ENCODE results near the gene ZFAND3.
"Not testable (repeated sequence)": the region's sequence is repeated elsewhere in the genome, so short reads cannot be mapped to it uniquely, and the experiment has no call there.

The ZFAND3 gene

GRCh38 chr6:38115626-38116008 is 296.1 kb downstream of the ZFAND3 start:
- Histone ChIP-seq H3K4me3 (ENCODE audit: low read depth in 1 of 2, low read length in 2 of 2) (no peak overlapping the region), H3K9ac (ENCODE audit: low read length) (no peak overlapping the region), H3K36me3 (ENCODE audit: insufficient read depth, low read length) (peaks cover 4% of the 10 kb centered on the region), H3K9me3 (ENCODE audit: low read length) (no peaks in the 10 kb centered on the region), H3K27ac (ENCODE audit: low read depth, low read length) (no peak overlapping the region), H3K4me1 (ENCODE audit: insufficient read depth, low read length) (peaks cover 10% of the 10 kb centered on the region), H3K27me3 (ENCODE audit: control insufficient read depth in 1 of 2, insufficient read depth in 2 of 2, low read length in 2 of 2) (no peaks in the 10 kb centered on the region)

DNA sequence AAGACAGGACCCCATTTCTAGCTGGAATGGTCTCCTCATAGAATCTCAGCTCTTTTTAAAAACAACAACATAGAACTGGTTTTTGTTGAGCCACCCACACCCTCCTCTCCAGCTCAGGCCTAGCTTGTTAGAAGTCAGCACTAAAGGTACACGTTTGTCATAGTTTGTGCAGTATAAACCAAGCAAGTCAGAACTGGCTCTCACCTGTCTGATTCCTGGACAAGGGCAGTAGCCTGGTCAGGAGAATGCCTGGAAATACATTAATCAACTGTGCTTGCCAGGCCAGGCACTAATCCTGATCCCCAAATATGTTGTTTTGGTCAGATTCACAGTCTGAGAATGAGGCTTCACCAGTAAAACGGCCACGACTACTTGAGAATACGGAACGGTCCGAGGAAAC is 296.7 kb downstream of the ZFAND3 start:
- H3K27ac ChIP-seq (ENCODE audit: low read depth, low read length) = no peak overlapping the region
- no peak overlapping the region for H3K4me3 ChIP-seq (ENCODE audit: low read depth in 1 of 2, low read length in 2 of 2)
- H3K9ac ChIP-seq (ENCODE audit: low read length) = no peak overlapping the region
- H3K27me3 ChIP-seq (ENCODE audit: control insufficient read depth in 1 of 2, insufficient read depth in 2 of 2, low read length in 2 of 2) = no peaks in the 10 kb centered on the region
- H3K36me3 ChIP-seq (ENCODE audit: insufficient read depth, low read length) = peaks cover 4% of the 10 kb centered on the region
- peaks cover 7% of the 10 kb centered on the region for H3K4me1 ChIP-seq (ENCODE audit: insufficient read depth, low read length)
- H3K9me3 ChIP-seq (ENCODE audit: low read length) = no peaks in the 10 kb centered on the region

DNA sequence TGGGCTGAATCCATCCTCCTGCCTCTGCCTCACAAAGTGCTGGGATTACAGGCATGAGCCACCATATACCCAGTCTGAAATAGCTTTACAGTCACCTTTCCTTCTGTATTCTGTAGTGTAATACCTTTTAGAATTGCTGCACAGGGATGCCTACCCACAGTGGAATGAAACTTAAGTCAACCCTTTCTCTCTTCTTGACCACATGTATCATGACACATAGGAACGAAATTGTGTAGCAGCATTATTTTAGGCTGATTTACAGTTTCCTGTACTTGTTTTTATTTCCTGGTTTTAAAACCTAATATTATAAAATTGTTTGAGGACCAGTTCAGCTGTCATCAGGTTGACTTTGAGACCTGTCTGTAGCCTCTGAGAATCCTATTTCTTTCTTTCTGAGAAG is 297.8 kb downstream of the ZFAND3 start:
- Histone ChIP-seq H3K27me3 (ENCODE audit: control insufficient read depth in 1 of 2, insufficient read depth in 2 of 2, low read length in 2 of 2) (no peaks in the 10 kb centered on the region), H3K9ac (ENCODE audit: low read length) (no peak overlapping the region), H3K4me3 (ENCODE audit: low read depth in 1 of 2, low read length in 2 of 2) (no peak overlapping the region), H3K27ac (ENCODE audit: low read depth, low read length) (no peak overlapping the region), H3K9me3 (ENCODE audit: low read length) (no peaks in the 10 kb centered on the region), H3K4me1 (ENCODE audit: insufficient read depth, low read length) (peaks cover 7% of the 10 kb centered on the region), H3K36me3 (ENCODE audit: insufficient read depth, low read length) (peaks cover 4% of the 10 kb centered on the region)

DNA sequence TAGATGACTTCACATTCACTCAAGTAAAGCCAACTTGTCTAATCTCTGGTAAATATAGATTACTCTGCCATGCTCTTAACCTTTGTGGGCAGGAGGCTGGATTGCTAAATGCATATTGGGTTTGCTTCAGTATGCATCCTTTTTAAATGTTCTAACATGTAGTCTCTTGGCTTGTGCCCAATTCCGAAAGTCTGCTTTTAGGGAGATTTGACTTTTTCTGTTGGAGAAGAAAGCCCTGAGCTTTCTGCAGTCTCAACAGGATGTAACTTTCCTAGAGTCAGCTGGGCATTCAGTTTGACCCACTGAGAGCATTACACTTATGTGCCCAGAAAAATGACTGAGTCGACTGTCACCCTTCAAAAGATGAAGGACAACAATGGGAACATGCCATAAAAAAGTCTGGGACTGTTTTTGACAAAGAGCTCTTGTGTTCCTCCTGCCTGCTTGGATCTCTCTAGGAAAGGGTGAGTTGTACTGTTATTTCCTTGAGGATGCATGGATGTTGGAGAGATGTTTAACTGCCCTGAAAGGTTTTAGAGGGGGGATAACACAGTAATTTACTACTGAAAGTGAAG is 299.4 kb downstream of the ZFAND3 start:
- H3K9ac ChIP-seq (ENCODE audit: low read length) = no peak overlapping the region
- no peaks in the 10 kb centered on the region for H3K9me3 ChIP-seq (ENCODE audit: low read length)
- peaks cover 4% of the 10 kb centered on the region for H3K36me3 ChIP-seq (ENCODE audit: insufficient read depth, low read length)
- H3K27ac ChIP-seq (ENCODE audit: low read depth, low read length) = no peak overlapping the region
- peaks cover 7% of the 10 kb centered on the region for H3K4me1 ChIP-seq (ENCODE audit: insufficient read depth, low read length)
- no peaks in the 10 kb centered on the region for H3K27me3 ChIP-seq (ENCODE audit: control insufficient read depth in 1 of 2, insufficient read depth in 2 of 2, low read length in 2 of 2)
- H3K4me3 ChIP-seq (ENCODE audit: low read depth in 1 of 2, low read length in 2 of 2) = no peak overlapping the region

GRCh38 chr6:38119516-38119915 is 300.0 kb downstream of the ZFAND3 start:
- Histone ChIP-seq H3K9me3 (ENCODE audit: low read length) (no peaks in the 10 kb centered on the region), H3K36me3 (ENCODE audit: insufficient read depth, low read length) (peaks cover 4% of the 10 kb centered on the region)

DNA sequence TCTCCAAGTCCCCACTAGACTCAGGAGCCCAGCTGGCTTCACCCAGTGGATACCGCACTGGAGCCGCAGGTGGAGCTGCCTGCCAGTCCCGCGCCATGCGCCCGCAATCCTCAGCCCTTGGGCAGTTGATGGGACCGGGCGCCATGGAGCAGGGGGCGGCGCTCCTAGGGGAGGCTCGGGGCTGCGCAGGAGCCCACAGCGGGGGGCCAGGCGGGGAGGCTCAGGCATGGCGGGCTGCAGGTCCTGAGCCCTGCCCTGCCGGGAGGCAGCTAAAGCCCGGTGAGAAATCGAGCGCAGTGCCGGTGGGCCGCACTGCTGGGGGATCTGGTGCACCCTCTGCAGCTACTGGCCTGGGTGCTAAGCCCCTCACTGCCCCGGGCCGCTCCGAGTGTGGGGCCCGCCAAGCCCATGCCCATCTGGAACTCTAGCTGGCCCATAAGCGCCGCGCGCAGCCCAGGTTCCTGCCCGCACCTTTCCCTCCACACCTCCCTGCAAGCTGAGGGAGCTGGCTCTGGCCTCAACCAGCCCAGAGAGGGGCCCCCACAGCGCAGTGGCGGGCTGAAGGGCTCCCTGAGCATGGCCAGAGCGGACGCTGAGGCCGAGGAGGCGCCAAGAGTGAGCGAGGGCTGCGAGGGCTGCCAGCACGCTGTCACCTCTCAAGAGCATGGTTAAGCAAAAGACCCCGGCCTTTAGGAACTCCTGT is 304.8 kb downstream of the ZFAND3 start:
- not testable (repeated sequence) for H3K27me3 ChIP-seq (ENCODE audit: control insufficient read depth in 1 of 2, insufficient read depth in 2 of 2, low read length in 2 of 2); H3K27ac ChIP-seq (ENCODE audit: low read depth, low read length); H3K9me3 ChIP-seq (ENCODE audit: low read length); H3K36me3 ChIP-seq (ENCODE audit: insufficient read depth, low read length); H3K4me1 ChIP-seq (ENCODE audit: insufficient read depth, low read length); H3K9ac ChIP-seq (ENCODE audit: low read length); H3K4me3 ChIP-seq (ENCODE audit: low read depth in 1 of 2, low read length in 2 of 2)

More at GRCh38 chr6:38119516-38119915, 300.0 kb downstream of the ZFAND3 start:
- H3K9ac ChIP-seq (ENCODE audit: low read length) = no peak overlapping the region
- H3K4me1 ChIP-seq (ENCODE audit: insufficient read depth, low read length) = peaks cover 7% of the 10 kb centered on the region
- H3K27ac ChIP-seq (ENCODE audit: low read depth, low read length) = no peak overlapping the region
- no peaks in the 10 kb centered on the region for H3K27me3 ChIP-seq (ENCODE audit: control insufficient read depth in 1 of 2, insufficient read depth in 2 of 2, low read length in 2 of 2)
- no peak overlapping the region for H3K4me3 ChIP-seq (ENCODE audit: low read depth in 1 of 2, low read length in 2 of 2)

DNA sequence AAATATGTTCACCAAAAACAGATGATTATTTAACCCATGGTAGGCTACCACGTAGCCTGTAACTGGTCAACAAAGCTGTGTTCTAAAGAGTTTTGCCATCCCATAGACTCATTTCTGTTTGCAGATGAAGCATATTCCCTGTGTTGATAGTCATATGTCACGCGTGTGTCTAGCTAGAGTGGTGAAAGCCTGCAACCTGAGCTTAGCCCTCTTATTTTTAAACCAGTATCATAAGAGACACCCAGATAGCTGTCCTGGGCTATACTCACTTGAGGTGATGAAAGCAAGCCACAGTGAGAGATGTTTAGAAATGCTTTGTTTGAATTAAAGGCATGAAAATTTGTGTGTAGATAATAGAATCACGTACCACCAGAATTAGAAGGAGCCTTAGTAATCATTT is 307.8 kb downstream of the ZFAND3 start:
- Histone ChIP-seq H3K27ac (ENCODE audit: low read depth, low read length) (no peak overlapping the region), H3K27me3 (ENCODE audit: control insufficient read depth in 1 of 2, insufficient read depth in 2 of 2, low read length in 2 of 2) (no peaks in the 10 kb centered on the region), H3K4me3 (ENCODE audit: low read depth in 1 of 2, low read length in 2 of 2) (no peak overlapping the region), H3K9me3 (ENCODE audit: low read length) (no peaks in the 10 kb centered on the region), H3K36me3 (ENCODE audit: insufficient read depth, low read length) (no peaks in the 10 kb centered on the region), H3K4me1 (ENCODE audit: insufficient read depth, low read length) (no peaks in the 10 kb centered on the region), H3K9ac (ENCODE audit: low read length) (no peak overlapping the region)

- Histone ChIP-seq H3K4me1 (ENCODE audit: insufficient read depth, low read length) (no peaks in the 10 kb centered on the region), H3K9me3 (ENCODE audit: low read length) (no peaks in the 10 kb centered on the region), H3K27me3 (ENCODE audit: control insufficient read depth in 1 of 2, insufficient read depth in 2 of 2, low read length in 2 of 2) (no peaks in the 10 kb centered on the region), H3K9ac (ENCODE audit: low read length) (no peak overlapping the region), H3K4me3 (ENCODE audit: low read depth in 1 of 2, low read length in 2 of 2) (no peak overlapping the region), H3K36me3 (ENCODE audit: insufficient read depth, low read length) (no peaks in the 10 kb centered on the region), H3K27ac (ENCODE audit: low read depth, low read length) (no peak overlapping the region)
Observed at GRCh38 chr6:38131527-38131965, 312.0 kb downstream of the ZFAND3 start.

DNA sequence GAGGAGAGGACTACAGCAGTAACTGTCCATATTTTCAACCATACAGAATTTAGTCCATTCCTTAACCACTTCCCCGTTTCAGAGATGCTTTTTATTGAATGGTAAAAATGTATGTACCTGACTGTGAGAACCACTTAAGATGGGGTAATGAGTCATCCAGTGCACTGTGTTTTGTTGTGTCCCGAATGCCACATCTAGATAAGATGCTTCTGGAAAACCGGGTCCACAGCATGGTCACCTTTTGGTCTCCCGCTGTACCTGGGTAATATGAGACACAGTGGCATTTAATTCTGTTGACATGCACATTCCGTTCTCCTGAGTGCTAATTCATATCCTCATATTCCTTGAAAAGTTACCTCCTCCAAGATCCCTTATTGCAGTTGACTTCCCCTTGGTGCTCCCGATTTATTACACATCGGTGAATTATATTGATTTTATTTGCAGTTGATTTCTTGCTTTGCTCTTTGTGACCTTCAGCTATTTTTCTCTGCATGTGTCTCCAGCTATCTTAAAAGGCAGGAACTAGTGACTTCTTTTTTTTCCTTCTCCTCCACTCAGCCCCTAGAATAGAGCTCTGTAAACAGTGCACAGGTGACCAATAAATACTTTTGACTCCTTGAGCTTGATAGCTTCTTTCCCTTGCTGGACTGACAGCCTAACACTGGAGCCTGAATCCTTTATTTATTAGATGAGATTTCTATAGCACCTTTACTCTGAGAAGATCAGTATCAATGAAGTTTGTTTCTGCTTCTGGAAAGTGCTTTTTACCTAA is 314.6 kb downstream of the ZFAND3 start:
- no peaks in the 10 kb centered on the region for H3K27me3 ChIP-seq (ENCODE audit: control insufficient read depth in 1 of 2, insufficient read depth in 2 of 2, low read length in 2 of 2)
- H3K27ac ChIP-seq (ENCODE audit: low read depth, low read length) = no peak overlapping the region
- H3K9me3 ChIP-seq (ENCODE audit: low read length) = no peaks in the 10 kb centered on the region
- no peaks in the 10 kb centered on the region for H3K4me1 ChIP-seq (ENCODE audit: insufficient read depth, low read length)
- H3K9ac ChIP-seq (ENCODE audit: low read length) = no peak overlapping the region
- no peaks in the 10 kb centered on the region for H3K36me3 ChIP-seq (ENCODE audit: insufficient read depth, low read length)
- no peak overlapping the region for H3K4me3 ChIP-seq (ENCODE audit: low read depth in 1 of 2, low read length in 2 of 2)

DNA sequence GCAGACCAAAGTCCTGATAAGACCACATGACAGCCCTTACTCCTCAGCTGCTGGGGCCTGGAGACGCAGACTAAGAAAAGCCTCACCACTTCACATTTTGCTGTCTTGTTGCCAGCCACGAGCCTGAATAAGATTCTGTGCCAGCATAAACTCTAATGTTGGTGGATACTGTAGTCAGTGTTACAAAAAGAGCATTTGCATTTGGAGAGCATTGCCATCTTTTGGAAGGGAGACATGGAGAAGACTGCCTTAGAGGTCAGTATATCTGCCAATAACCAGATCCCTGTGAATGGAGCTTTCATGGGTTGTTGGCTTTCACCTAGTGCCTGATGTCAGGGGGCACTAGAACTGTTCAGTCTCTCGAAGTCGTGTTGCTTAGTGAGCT is 315.2 kb downstream of the ZFAND3 start:
- Histone ChIP-seq H3K4me3 (ENCODE audit: low read depth in 1 of 2, low read length in 2 of 2) (no peak overlapping the region), H3K27me3 (ENCODE audit: control insufficient read depth in 1 of 2, insufficient read depth in 2 of 2, low read length in 2 of 2) (no peaks in the 10 kb centered on the region), H3K27ac (ENCODE audit: low read depth, low read length) (no peak overlapping the region), H3K4me1 (ENCODE audit: insufficient read depth, low read length) (no peaks in the 10 kb centered on the region), H3K9me3 (ENCODE audit: low read length) (no peaks in the 10 kb centered on the region), H3K36me3 (ENCODE audit: insufficient read depth, low read length) (no peaks in the 10 kb centered on the region), H3K9ac (ENCODE audit: low read length) (no peak overlapping the region)

GRCh38 chr6:38136547-38136946 is 317.0 kb downstream of the ZFAND3 start:
- Histone ChIP-seq H3K27ac (ENCODE audit: low read depth, low read length) (no peak overlapping the region), H3K36me3 (ENCODE audit: insufficient read depth, low read length) (no peaks in the 10 kb centered on the region), H3K4me3 (ENCODE audit: low read depth in 1 of 2, low read length in 2 of 2) (no peak overlapping the region), H3K9ac (ENCODE audit: low read length) (no peak overlapping the region), H3K9me3 (ENCODE audit: low read length) (no peaks in the 10 kb centered on the region), H3K4me1 (ENCODE audit: insufficient read depth, low read length) (no peaks in the 10 kb centered on the region), H3K27me3 (ENCODE audit: control insufficient read depth in 1 of 2, insufficient read depth in 2 of 2, low read length in 2 of 2) (no peaks in the 10 kb centered on the region)

Data from muscle layer of colon (tissue), 2 donors.